Measurements from ENCODE around the gene ZCCHC14. TPM values are rescaled to one million over a fixed set of nuclear protein-coding genes. Genes with fewer than 3 reads are reported as not detected.
A peak's percentile ranks its signal among the peaks of the same experiment; 100 is the strongest.

Gene ZCCHC14
- total RNA-seq (10 to 100 TPM; 29.5 to 33.8 TPM), polyA plus RNA-seq (under 1 TPM; 0.37 to 0.85 (median 0.43) TPM), total RNA-seq (32.8 to 81.4 (median 48.5) reads per million in 6 experiments)

- H3K27ac Mint-ChIP-seq = peak within 1 kb of the TSS; percentile 74 to 92 (median 84)
- H3K27me3 Mint-ChIP-seq = peaks cover 0 to 2% (median 0%) of the 10 kb centered on the region in 5 donors
- peak within 1 kb of the TSS; percentile 81 to 94 (median 90) for H3K4me3 Mint-ChIP-seq
- H3K4me1 Mint-ChIP-seq = peaks cover 35 to 66% (median 60%) of the 10 kb centered on the region in 4 donors
- ATAC-seq = peak; percentile 87
- no peaks in the 10 kb centered on the region for H3K36me3 Mint-ChIP-seq
- no peaks in the 10 kb centered on the region for H3K9me3 Mint-ChIP-seq
- DNase-seq = peak; percentile 95 to 99 (median 98)
- POLR2A ChIA-PET = interaction anchor here (0.6 to 1.2 kb wide), 3 partner anchors 8 to 109 kb away, joined by 3 to 4 read pairs (median 4); partner anchors contain the start of gene FBXO31
These were observed at the start of gene ZCCHC14 for GRCh38 chr16:87492721-87493607. Gene ZCCHC14, minus strand, starts transcription at chr16:87493024. Its CDS starts 786 bp downstream, at chr16:87492238.

- H3K27me3 Mint-ChIP-seq = peaks cover 5 to 41% (median 27%) of the 10 kb centered on the region in 5 donors
- no peak overlapping the region for H3K4me3 Mint-ChIP-seq
- ATAC-seq (no peak), DNase-seq (no peak)
- H3K27ac Mint-ChIP-seq = no peak overlapping the region
- H3K36me3 Mint-ChIP-seq = peaks cover 0 to 1% (median 0%) of the 10 kb centered on the region in 3 donors
- H3K4me1 Mint-ChIP-seq = peaks cover 6 to 9% (median 7%) of the 10 kb centered on the region in 4 donors
- peaks cover 0 to 15% (median 4%) of the 10 kb centered on the region in 9 donors for H3K9me3 Mint-ChIP-seq
- POLR2A ChIA-PET = no interaction called here
These were observed 49.0 kb upstream of the ZCCHC14 start for GRCh38 chr16:87541872-87542234.

GRCh38 chr16:87541147-87541871, 48.5 kb upstream of the ZCCHC14 start:
- Mint-ChIP-seq H3K9me3 (peaks cover 0 to 13% (median 4%) of the 10 kb centered on the region in 9 donors), H3K4me1 (peaks cover 6 to 9% (median 7%) of the 10 kb centered on the region in 4 donors), H3K36me3 (no peaks in the 10 kb centered on the region), H3K4me3 (no peak overlapping the region), H3K27me3 (peaks cover 5 to 40% (median 27%) of the 10 kb centered on the region in 5 donors), H3K27ac (peak overlapping the region in 1 of 10 donors; percentile 47)
- ATAC-seq (no peak), DNase-seq (no peak)
- POLR2A ChIA-PET = no interaction called here

GRCh38 chr16:87540897-87541146, 48.0 kb upstream of the ZCCHC14 start:
- H3K27ac Mint-ChIP-seq = no peak overlapping the region
- no peaks in the 10 kb centered on the region for H3K36me3 Mint-ChIP-seq
- no peak overlapping the region for H3K4me3 Mint-ChIP-seq
- POLR2A ChIA-PET = no interaction called here
- ATAC-seq (no peak), DNase-seq (no peak)
- peaks cover 5 to 38% (median 27%) of the 10 kb centered on the region in 5 donors for H3K27me3 Mint-ChIP-seq
- peaks cover 6 to 9% (median 7%) of the 10 kb centered on the region in 4 donors for H3K4me1 Mint-ChIP-seq
- peaks cover 0 to 11% (median 3%) of the 10 kb centered on the region in 9 donors for H3K9me3 Mint-ChIP-seq

GRCh38 chr16:87540072-87540896, 47.5 kb upstream of the ZCCHC14 start:
- H3K4me3 Mint-ChIP-seq = no peak overlapping the region
- POLR2A ChIA-PET = no interaction called here
- peaks cover 0 to 6% (median 0%) of the 10 kb centered on the region in 9 donors for H3K9me3 Mint-ChIP-seq
- no peaks in the 10 kb centered on the region for H3K36me3 Mint-ChIP-seq
- no peak for DNase-seq
- ATAC-seq = no peak
- H3K27ac Mint-ChIP-seq = no peak overlapping the region
- peaks cover 6 to 9% (median 7%) of the 10 kb centered on the region in 4 donors for H3K4me1 Mint-ChIP-seq
- peaks cover 5 to 38% (median 27%) of the 10 kb centered on the region in 5 donors for H3K27me3 Mint-ChIP-seq

- peaks cover 7 to 38% (median 27%) of the 10 kb centered on the region in 5 donors for H3K27me3 Mint-ChIP-seq
- H3K27ac Mint-ChIP-seq = no peak overlapping the region
- DNase-seq (no peak), ATAC-seq (no peak)
- peaks cover 0 to 10% (median 0%) of the 10 kb centered on the region in 9 donors for H3K9me3 Mint-ChIP-seq
- H3K36me3 Mint-ChIP-seq = no peaks in the 10 kb centered on the region
- POLR2A ChIA-PET = interaction anchor here (0.7 kb wide), 1 partner anchor 34 kb away, joined by 5 read pairs; no protein-coding TSS in a partner anchor
- peaks cover 1 to 6% (median 6%) of the 10 kb centered on the region in 4 donors for H3K4me1 Mint-ChIP-seq
- H3K4me3 Mint-ChIP-seq = no peak overlapping the region
These were observed 46.3 kb upstream of the ZCCHC14 start for GRCh38 chr16:87539113-87539512.

GRCh38 chr16:87538594-87538993, 45.8 kb upstream of the ZCCHC14 start:
- POLR2A ChIA-PET = no interaction called here
- DNase-seq (no peak), ATAC-seq (no peak)
- Mint-ChIP-seq H3K9me3 (peaks cover 0 to 13% (median 0%) of the 10 kb centered on the region in 9 donors), H3K27me3 (peaks cover 7 to 38% (median 27%) of the 10 kb centered on the region in 5 donors), H3K4me3 (no peak overlapping the region), H3K4me1 (peaks cover 0 to under 1% (median under 1%) of the 10 kb centered on the region in 4 donors), H3K36me3 (no peaks in the 10 kb centered on the region), H3K27ac (no peak overlapping the region)

GRCh38 chr16:87538160-87538559, 45.3 kb upstream of the ZCCHC14 start:
- peaks cover 7 to 38% (median 29%) of the 10 kb centered on the region in 5 donors for H3K27me3 Mint-ChIP-seq
- H3K4me3 Mint-ChIP-seq = no peak overlapping the region
- DNase-seq (no peak), ATAC-seq (no peak)
- no peaks in the 10 kb centered on the region for H3K4me1 Mint-ChIP-seq
- POLR2A ChIA-PET = no interaction called here
- no peak overlapping the region for H3K27ac Mint-ChIP-seq
- H3K9me3 Mint-ChIP-seq = peaks cover 0 to 18% (median 3%) of the 10 kb centered on the region in 9 donors
- peaks cover 0 to 2% (median 2%) of the 10 kb centered on the region in 3 donors for H3K36me3 Mint-ChIP-seq

GRCh38 chr16:87536795-87537142, 43.9 kb upstream of the ZCCHC14 start:
- Mint-ChIP-seq H3K4me3 (no peak overlapping the region), H3K36me3 (peaks cover 0 to 11% (median 8%) of the 10 kb centered on the region in 3 donors), H3K4me1 (no peaks in the 10 kb centered on the region), H3K27ac (no peak overlapping the region), H3K9me3 (peaks cover 0 to 27% (median 11%) of the 10 kb centered on the region in 9 donors), H3K27me3 (peaks cover 7 to 38% (median 27%) of the 10 kb centered on the region in 5 donors)
- POLR2A ChIA-PET = no interaction called here
- DNase-seq = no peak
- ATAC-seq = no peak

- Mint-ChIP-seq H3K27ac (peak overlapping the region in 1 of 10 donors; percentile 13), H3K36me3 (peaks cover 0 to 12% (median 10%) of the 10 kb centered on the region in 3 donors), H3K27me3 (peaks cover 4 to 38% (median 27%) of the 10 kb centered on the region in 5 donors), H3K4me1 (no peaks in the 10 kb centered on the region), H3K9me3 (peaks cover 0 to 33% (median 12%) of the 10 kb centered on the region in 9 donors), H3K4me3 (no peak overlapping the region)
- ATAC-seq = no peak
- POLR2A ChIA-PET = no interaction called here
- DNase-seq = no peak
These were observed 43.3 kb upstream of the ZCCHC14 start for GRCh38 chr16:87535855-87536794.

GRCh38 chr16:87535457-87535854, 42.6 kb upstream of the ZCCHC14 start:
- ATAC-seq = no peak
- no peaks in the 10 kb centered on the region for H3K4me1 Mint-ChIP-seq
- peaks cover 0 to 38% (median 16%) of the 10 kb centered on the region in 9 donors for H3K9me3 Mint-ChIP-seq
- no peak for DNase-seq
- no peak overlapping the region for H3K27ac Mint-ChIP-seq
- POLR2A ChIA-PET = no interaction called here
- H3K4me3 Mint-ChIP-seq = no peak overlapping the region
- H3K36me3 Mint-ChIP-seq = peaks cover 0 to 16% (median 14%) of the 10 kb centered on the region in 3 donors
- peaks cover 4 to 40% (median 25%) of the 10 kb centered on the region in 5 donors for H3K27me3 Mint-ChIP-seq
